ENCODE data around the gene UBXN10.

GRCh38 chr1:20160034-20160433 lies 25.9 kb upstream of the UBXN10 start:
- TF ChIP-seq CTCF (optimal IDR thresholded peaks at IDR 0.05 in 1 of 3, IDR thresholded peaks at IDR 0.05 in 1 of 3, conservative IDR thresholded peaks at IDR 0.05 in 1 of 3; ENCODE audit: extremely low read depth in 1 of 3, insufficient read depth in 2 of 3, low read length in 3 of 3) (no peak), EZH2 (IDR thresholded peaks at IDR 0.05; ENCODE audit: low read length) (no peak)
